ENCODE results near the gene BCAR3.

Gene BCAR3

DNA sequence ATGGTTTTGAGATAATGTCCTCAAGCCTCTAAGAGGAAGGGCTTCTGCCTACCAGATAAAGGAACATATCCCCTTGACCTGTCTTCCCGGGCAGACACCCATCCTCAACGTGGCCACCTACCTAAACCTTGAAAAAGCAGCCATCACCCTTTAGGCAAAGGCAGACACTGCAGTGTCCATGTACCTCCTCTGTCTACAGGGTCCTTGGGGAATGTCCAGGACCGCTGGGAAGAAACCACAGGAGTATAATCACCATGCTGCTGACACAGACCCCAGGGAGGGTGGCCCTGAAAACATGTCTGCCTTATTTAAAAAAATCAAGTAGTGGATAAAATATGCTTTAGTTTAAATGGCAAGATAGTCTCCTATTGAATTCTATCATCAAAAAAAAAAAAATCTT is 16.6 kb downstream of the BCAR3 start:
- peaks cover 26% of the 10 kb centered on the region for H3K79me1 ChIP-seq (ENCODE audit: low read length)
- no peaks in the 10 kb centered on the region for H3K9me3 ChIP-seq (ENCODE audit: insufficient read depth, low read depth, low read length)
- no peak overlapping the region for H3K23ac ChIP-seq (ENCODE audit: low read length)
- H3K14ac ChIP-seq (ENCODE audit: low read length) = peak overlapping the region; percentile 58
- peaks cover 36 to 47% of the 10 kb centered on the region in 2 experiments for H3K4me1 ChIP-seq (ENCODE audit: control insufficient read depth in 1 of 2, insufficient read depth in 2 of 2, low read length in 2 of 2)
- no peak overlapping the region for H3K4ac ChIP-seq (ENCODE audit: low read depth, low read length)
- H2BK5ac ChIP-seq (ENCODE audit: low read depth, low read length, poor library complexity) = peak overlapping the region; percentile 37
- H4K12ac ChIP-seq (ENCODE audit: low read depth, low read length) = no peak overlapping the region
- H3K4me3 ChIP-seq (ENCODE audit: low read depth, low read length) = no peak overlapping the region
- H2BK120ac ChIP-seq (ENCODE audit: insufficient read depth, low read length, poor library complexity) = peak overlapping the region; percentile 50
- no peak overlapping the region for H3K9ac ChIP-seq (ENCODE audit: low read length)
- H4K91ac ChIP-seq (ENCODE audit: low read depth, low read length) = peak overlapping the region; percentile 69
- no peak for DNase-seq
- H3K4me2 ChIP-seq (ENCODE audit: low read length) = peak overlapping the region; percentile 16
- no peaks in the 10 kb centered on the region for H3K27me3 ChIP-seq (ENCODE audit: insufficient read depth, low read length)
- peak overlapping the region; percentile 59 for H2AK5ac ChIP-seq (ENCODE audit: low read length)
- peak overlapping the region; percentile 34 for H2BK12ac ChIP-seq (ENCODE audit: low read length)
- H3K27ac ChIP-seq (ENCODE audit: low read depth, low read length) = peak overlapping the region; percentile 70
- peak overlapping the region; percentile 39 for H4K8ac ChIP-seq (ENCODE audit: low read depth, low read length)
- WGBS (ENCODE audit: extremely low coverage, insufficient coverage, insufficient read length) = no CpG with 5 or more reads among the region's 3 CpGs
- no peak overlapping the region for H2AFZ ChIP-seq (ENCODE audit: insufficient read depth, low read length, poor library complexity)
- H3K36me3 ChIP-seq (ENCODE audit: control insufficient read depth in 1 of 2, insufficient read depth in 2 of 2, low read length in 2 of 2) = peaks cover 0 to 2% of the 10 kb centered on the region in 2 experiments
- H3K79me2 ChIP-seq (ENCODE audit: control insufficient read depth, insufficient read depth, low read length, poor library complexity) = peaks cover 7% of the 10 kb centered on the region
- peak overlapping the region; percentile 77 for H3K18ac ChIP-seq (ENCODE audit: low read length)

DNA sequence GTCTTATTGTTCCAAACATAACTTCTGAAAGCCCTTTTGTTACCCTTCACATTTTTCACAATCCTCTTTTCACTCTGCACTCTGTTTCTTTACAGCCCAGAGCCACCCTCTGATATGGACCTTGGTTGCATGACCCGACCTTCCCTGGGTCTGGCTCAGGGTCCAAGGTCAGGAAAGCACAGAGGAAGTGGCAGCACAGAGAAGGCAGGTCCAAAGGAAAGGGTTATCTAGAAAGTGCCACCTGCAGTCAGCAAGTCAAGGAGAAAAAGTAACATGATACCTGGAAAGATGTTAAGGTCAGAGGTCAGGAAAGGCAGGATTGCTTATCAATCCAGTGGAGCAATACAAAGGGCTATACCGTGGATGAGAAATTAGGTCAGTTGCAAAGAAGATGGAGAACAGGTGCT is 18.4 kb downstream of the BCAR3 start:
- no peak overlapping the region for H3K4me3 ChIP-seq (ENCODE audit: low read depth, low read length)

DNA sequence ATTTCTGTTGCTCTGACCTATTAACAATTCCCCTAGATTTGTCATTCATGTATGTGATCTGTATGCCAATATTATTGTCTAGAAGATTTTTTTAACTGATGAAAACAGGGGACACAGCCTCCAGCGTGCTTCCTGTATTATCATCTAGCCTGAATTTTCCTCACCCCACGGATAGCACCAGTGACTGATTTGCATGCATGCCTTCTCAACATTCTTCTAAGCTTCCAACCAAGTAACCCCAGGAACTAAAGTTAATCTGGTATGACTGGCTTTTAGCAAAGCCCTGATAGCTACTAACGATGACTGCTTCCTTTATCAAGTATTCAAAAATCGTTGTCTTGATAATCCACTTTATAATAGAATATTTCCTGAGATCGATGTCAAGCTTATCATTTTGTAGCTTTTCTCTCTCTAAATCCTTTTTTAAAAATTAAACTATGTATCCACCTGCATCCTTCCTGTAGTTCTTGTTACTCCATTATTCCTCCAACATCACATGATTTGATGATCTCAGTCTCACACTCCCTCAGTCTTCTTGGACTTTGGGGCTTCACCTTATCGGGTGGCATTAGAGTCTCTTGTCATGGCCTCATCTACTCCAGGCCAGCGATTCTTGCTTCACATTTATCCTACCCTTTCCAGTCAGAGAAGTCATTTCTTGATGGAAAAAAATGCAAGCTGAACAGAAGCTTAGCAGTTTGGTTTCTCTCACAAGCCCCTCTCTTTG is 19.0 kb downstream of the BCAR3 start:
- Histone ChIP-seq H4K12ac (ENCODE audit: low read depth, low read length) (no peak overlapping the region), H3K9me3 (ENCODE audit: insufficient read depth, low read depth, low read length) (no peaks in the 10 kb centered on the region), H3K36me3 (ENCODE audit: control insufficient read depth in 1 of 2, insufficient read depth in 2 of 2, low read length in 2 of 2) (peaks cover 2 to 6% of the 10 kb centered on the region in 2 experiments), H3K14ac (ENCODE audit: low read length) (peak overlapping the region; percentile 26), H3K4me3 (ENCODE audit: low read depth, low read length) (no peak overlapping the region), H3K27me3 (ENCODE audit: insufficient read depth, low read length) (no peaks in the 10 kb centered on the region), H4K91ac (ENCODE audit: low read depth, low read length) (no peak overlapping the region), H2AFZ (ENCODE audit: insufficient read depth, low read length, poor library complexity) (no peak overlapping the region), H3K27ac (ENCODE audit: low read depth, low read length) (peak overlapping the region; percentile 84), H3K79me2 (ENCODE audit: control insufficient read depth, insufficient read depth, low read length, poor library complexity) (peaks cover 8% of the 10 kb centered on the region), H3K9ac (ENCODE audit: low read length) (no peak overlapping the region), H2BK5ac (ENCODE audit: low read depth, low read length, poor library complexity) (peak overlapping the region; percentile 74), H4K8ac (ENCODE audit: low read depth, low read length) (no peak overlapping the region), H2BK12ac (ENCODE audit: low read length) (peak overlapping the region; percentile 67), H2AK5ac (ENCODE audit: low read length) (peak overlapping the region; percentile 67), H3K79me1 (ENCODE audit: low read length) (peaks cover 24% of the 10 kb centered on the region), H3K4me2 (ENCODE audit: low read length) (no peak overlapping the region), H3K4ac (ENCODE audit: low read depth, low read length) (no peak overlapping the region), H3K4me1 (ENCODE audit: control insufficient read depth in 1 of 2, insufficient read depth in 2 of 2, low read length in 2 of 2) (peaks cover 31 to 37% of the 10 kb centered on the region in 2 experiments), H3K23ac (ENCODE audit: low read length) (no peak overlapping the region), H2BK120ac (ENCODE audit: insufficient read depth, low read length, poor library complexity) (peak overlapping the region; percentile 10), H3K18ac (ENCODE audit: low read length) (no peak overlapping the region)
- peak in 1 of 2 donors; percentile 35 for DNase-seq
- WGBS (ENCODE audit: extremely low coverage, insufficient coverage, insufficient read length) = no CpG with 5 or more reads among the region's 7 CpGs

More for the DNA sequence above, 18.4 kb downstream of the BCAR3 start:
- Histone ChIP-seq H3K36me3 (ENCODE audit: control insufficient read depth in 1 of 2, insufficient read depth in 2 of 2, low read length in 2 of 2) (peaks cover 2 to 6% of the 10 kb centered on the region in 2 experiments), H3K14ac (ENCODE audit: low read length) (no peak overlapping the region), H3K23ac (ENCODE audit: low read length) (no peak overlapping the region), H3K9ac (ENCODE audit: low read length) (no peak overlapping the region), H4K91ac (ENCODE audit: low read depth, low read length) (peak overlapping the region; percentile 63), H3K9me3 (ENCODE audit: insufficient read depth, low read depth, low read length) (no peaks in the 10 kb centered on the region), H3K27me3 (ENCODE audit: insufficient read depth, low read length) (no peaks in the 10 kb centered on the region), H3K79me2 (ENCODE audit: control insufficient read depth, insufficient read depth, low read length, poor library complexity) (peaks cover 8% of the 10 kb centered on the region), H2AK5ac (ENCODE audit: low read length) (no peak overlapping the region), H3K4ac (ENCODE audit: low read depth, low read length) (no peak overlapping the region), H2BK12ac (ENCODE audit: low read length) (peak overlapping the region; percentile 64), H3K79me1 (ENCODE audit: low read length) (peaks cover 25% of the 10 kb centered on the region), H3K4me1 (ENCODE audit: control insufficient read depth in 1 of 2, insufficient read depth in 2 of 2, low read length in 2 of 2) (peaks cover 32 to 43% of the 10 kb centered on the region in 2 experiments), H3K27ac (ENCODE audit: low read depth, low read length) (peak overlapping the region; percentile 70), H3K4me2 (ENCODE audit: low read length) (no peak overlapping the region), H4K12ac (ENCODE audit: low read depth, low read length) (no peak overlapping the region), H2BK120ac (ENCODE audit: insufficient read depth, low read length, poor library complexity) (no peak overlapping the region), H4K8ac (ENCODE audit: low read depth, low read length) (peak overlapping the region; percentile 20), H2BK5ac (ENCODE audit: low read depth, low read length, poor library complexity) (peak overlapping the region; percentile 12), H3K18ac (ENCODE audit: low read length) (peak overlapping the region; percentile 51), H2AFZ (ENCODE audit: insufficient read depth, low read length, poor library complexity) (no peak overlapping the region)
- no CpG with 5 or more reads among the region's 2 CpGs for WGBS (ENCODE audit: extremely low coverage, insufficient coverage, insufficient read length)
- no peak for DNase-seq

DNA sequence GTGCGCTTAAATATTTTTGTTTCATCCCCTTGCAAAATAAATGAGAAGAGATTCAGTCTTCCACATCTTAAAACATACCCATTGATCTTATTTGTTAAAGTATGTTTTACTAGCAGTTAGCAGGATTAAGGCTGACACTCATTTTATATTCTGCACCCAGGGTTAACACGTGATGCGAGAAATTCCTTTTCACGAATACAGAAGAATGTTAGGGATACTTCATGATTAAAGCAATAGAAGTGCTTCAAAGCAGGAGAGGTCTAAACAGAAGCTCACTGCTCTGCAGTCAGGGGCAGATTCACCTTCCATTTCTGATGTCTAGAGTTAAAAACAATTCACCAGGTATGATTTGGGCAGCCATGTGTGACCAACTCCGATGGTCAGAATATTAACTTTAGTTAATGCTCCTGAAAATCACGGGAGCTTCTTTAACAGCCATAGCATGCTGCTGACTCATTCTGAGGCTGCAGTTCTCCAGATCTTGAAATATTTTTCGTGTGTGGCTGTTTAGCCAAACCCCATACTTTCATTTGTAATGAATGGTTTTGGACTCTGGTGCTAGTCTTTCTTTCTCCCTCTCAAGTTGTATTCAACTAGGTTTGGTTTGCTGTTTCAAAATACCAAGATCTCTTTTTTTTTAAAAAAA is 19.7 kb downstream of the BCAR3 start:
- no peaks in the 10 kb centered on the region for H3K9me3 ChIP-seq (ENCODE audit: insufficient read depth, low read depth, low read length)
- H3K79me2 ChIP-seq (ENCODE audit: control insufficient read depth, insufficient read depth, low read length, poor library complexity) = peaks cover 7% of the 10 kb centered on the region
- no peak overlapping the region for H3K18ac ChIP-seq (ENCODE audit: low read length)
- H3K4me1 ChIP-seq (ENCODE audit: control insufficient read depth in 1 of 2, insufficient read depth in 2 of 2, low read length in 2 of 2) = peaks cover 26 to 31% of the 10 kb centered on the region in 2 experiments
- H3K4ac ChIP-seq (ENCODE audit: low read depth, low read length) = no peak overlapping the region
- H2BK5ac ChIP-seq (ENCODE audit: low read depth, low read length, poor library complexity) = peak overlapping the region; percentile 61
- no peaks in the 10 kb centered on the region for H3K27me3 ChIP-seq (ENCODE audit: insufficient read depth, low read length)
- H2AK5ac ChIP-seq (ENCODE audit: low read length) = no peak overlapping the region
- no CpG with 5 or more reads among the region's 7 CpGs for WGBS (ENCODE audit: extremely low coverage, insufficient coverage, insufficient read length)
- no peak overlapping the region for H4K12ac ChIP-seq (ENCODE audit: low read depth, low read length)
- H2BK120ac ChIP-seq (ENCODE audit: insufficient read depth, low read length, poor library complexity) = peak overlapping the region; percentile 72
- no peak overlapping the region for H3K23ac ChIP-seq (ENCODE audit: low read length)
- no peak overlapping the region for H3K4me3 ChIP-seq (ENCODE audit: low read depth, low read length)
- H3K14ac ChIP-seq (ENCODE audit: low read length) = no peak overlapping the region
- DNase-seq = peak; percentile 70 to 86
- no peak overlapping the region for H4K8ac ChIP-seq (ENCODE audit: low read depth, low read length)
- H3K9ac ChIP-seq (ENCODE audit: low read length) = no peak overlapping the region
- H3K79me1 ChIP-seq (ENCODE audit: low read length) = peaks cover 22% of the 10 kb centered on the region
- H3K4me2 ChIP-seq (ENCODE audit: low read length) = no peak overlapping the region
- H3K36me3 ChIP-seq (ENCODE audit: control insufficient read depth in 1 of 2, insufficient read depth in 2 of 2, low read length in 2 of 2) = peaks cover 1 to 6% of the 10 kb centered on the region in 2 experiments
- H2BK12ac ChIP-seq (ENCODE audit: low read length) = no peak overlapping the region
- H3K27ac ChIP-seq (ENCODE audit: low read depth, low read length) = peak overlapping the region; percentile 84
- H4K91ac ChIP-seq (ENCODE audit: low read depth, low read length) = peak overlapping the region; percentile 66
- H2AFZ ChIP-seq (ENCODE audit: insufficient read depth, low read length, poor library complexity) = no peak overlapping the region
